GM19372 (cell line): ENCODE results near the gene EFNB3.

ENCODE experiments used
- ATAC-seq: cut with Tn5 transposase; IDR thresholded peaks from one replicate; pipeline ENCODE4 v1.9.1; 2021; ENCODE audit warnings: mild to moderate bottlenecking, low read depth, moderate library complexity; ENCODE audit not compliant: unreplicated experiment

The EFNB3 gene

GRCh38 chr17:7697828-7698588 lies 7.0 kb upstream of the EFNB3 start:
- no peak for ATAC-seq

GRCh38 chr17:7700510-7700909 lies 4.5 kb upstream of the EFNB3 start:
- ATAC-seq: no peak

GRCh38 chr17:7701681-7702080 lies 3.3 kb upstream of the EFNB3 start:
- ATAC-seq: no peak

- ATAC-seq: no peak
Observed at GRCh38 chr17:7702776-7703175, 2.2 kb upstream of the EFNB3 start.

- ATAC-seq: no peak
Observed at GRCh38 chr17:7703584-7704479, 1.2 kb upstream of the EFNB3 start.

GRCh38 chr17:7705269-7706255 lies 560 bp downstream of the EFNB3 start:
- ATAC-seq: no peak

GRCh38 chr17:7706631-7707354 lies 1.8 kb downstream of the EFNB3 start:
- no peak for ATAC-seq

GRCh38 chr17:7707446-7707845 lies 2.4 kb downstream of the EFNB3 start:
- no peak for ATAC-seq

GRCh38 chr17:7707858-7708750 lies 3.1 kb downstream of the EFNB3 start:
- no peak for ATAC-seq

- ATAC-seq: no peak
Observed at GRCh38 chr17:7709031-7709430, 4.0 kb downstream of the EFNB3 start.

- no peak for ATAC-seq
Observed at GRCh38 chr17:7710301-7710700, 5.3 kb downstream of the EFNB3 start.

- ATAC-seq: no peak
Observed at GRCh38 chr17:7711051-7711755, 6.2 kb downstream of the EFNB3 start.

- ATAC-seq: no peak
Observed at GRCh38 chr17:7712111-7712771, 7.2 kb downstream of the EFNB3 start.

GRCh38 chr17:7713782-7714181 lies 8.8 kb downstream of the EFNB3 start:
- ATAC-seq: no peak

- ATAC-seq: no peak
Observed at GRCh38 chr17:7714721-7715594, 10.0 kb downstream of the EFNB3 start.

- no peak for ATAC-seq
Observed at GRCh38 chr17:7715936-7716886, 11.2 kb downstream of the EFNB3 start.
